WI38 (cell line): ENCODE measurements around the gene SP140L.

ENCODE experiments used
- H3K4me3 ChIP-seq: 2 replicates; pipeline ENCODE4 v1.5.1; 2011; ENCODE audit warnings: low read depth, mild to moderate bottlenecking, control low read depth, low read length
- TF ChIP-seq, protein P1 (sequence below): IDR thresholded peaks from 2 replicates; pipeline ENCODE4 v1.5.1; 2012; ENCODE audit warnings: low read depth, mild to moderate bottlenecking, control low read depth, low read length

SP140L gene

DNA sequence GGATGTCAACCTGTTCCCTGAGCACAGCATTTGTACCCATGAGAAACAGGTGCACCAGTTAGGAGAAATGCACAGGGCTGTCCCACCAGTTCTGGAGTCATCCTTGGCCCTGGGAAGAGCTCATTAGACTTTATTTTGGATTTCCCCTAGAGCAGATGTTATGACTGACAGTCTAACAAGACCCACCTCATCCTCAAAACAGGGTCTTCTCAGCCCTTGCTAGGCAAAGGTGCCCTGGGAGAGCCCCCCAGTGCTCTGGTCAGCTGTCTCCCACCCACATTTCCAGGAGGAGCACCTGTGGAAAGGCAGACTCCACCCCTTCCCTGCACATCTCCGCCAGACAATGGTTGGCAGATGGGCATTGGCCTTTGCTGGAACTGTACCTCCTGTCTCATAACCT lies 83.3 kb downstream of the SP140L start:
- no peak overlapping the region for H3K4me3 ChIP-seq
- TF ChIP-seq, protein P1, sequence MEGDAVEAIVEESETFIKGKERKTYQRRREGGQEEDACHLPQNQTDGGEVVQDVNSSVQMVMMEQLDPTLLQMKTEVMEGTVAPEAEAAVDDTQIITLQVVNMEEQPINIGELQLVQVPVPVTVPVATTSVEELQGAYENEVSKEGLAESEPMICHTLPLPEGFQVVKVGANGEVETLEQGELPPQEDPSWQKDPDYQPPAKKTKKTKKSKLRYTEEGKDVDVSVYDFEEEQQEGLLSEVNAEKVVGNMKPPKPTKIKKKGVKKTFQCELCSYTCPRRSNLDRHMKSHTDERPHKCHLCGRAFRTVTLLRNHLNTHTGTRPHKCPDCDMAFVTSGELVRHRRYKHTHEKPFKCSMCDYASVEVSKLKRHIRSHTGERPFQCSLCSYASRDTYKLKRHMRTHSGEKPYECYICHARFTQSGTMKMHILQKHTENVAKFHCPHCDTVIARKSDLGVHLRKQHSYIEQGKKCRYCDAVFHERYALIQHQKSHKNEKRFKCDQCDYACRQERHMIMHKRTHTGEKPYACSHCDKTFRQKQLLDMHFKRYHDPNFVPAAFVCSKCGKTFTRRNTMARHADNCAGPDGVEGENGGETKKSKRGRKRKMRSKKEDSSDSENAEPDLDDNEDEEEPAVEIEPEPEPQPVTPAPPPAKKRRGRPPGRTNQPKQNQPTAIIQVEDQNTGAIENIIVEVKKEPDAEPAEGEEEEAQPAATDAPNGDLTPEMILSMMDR, result no peak

DNA sequence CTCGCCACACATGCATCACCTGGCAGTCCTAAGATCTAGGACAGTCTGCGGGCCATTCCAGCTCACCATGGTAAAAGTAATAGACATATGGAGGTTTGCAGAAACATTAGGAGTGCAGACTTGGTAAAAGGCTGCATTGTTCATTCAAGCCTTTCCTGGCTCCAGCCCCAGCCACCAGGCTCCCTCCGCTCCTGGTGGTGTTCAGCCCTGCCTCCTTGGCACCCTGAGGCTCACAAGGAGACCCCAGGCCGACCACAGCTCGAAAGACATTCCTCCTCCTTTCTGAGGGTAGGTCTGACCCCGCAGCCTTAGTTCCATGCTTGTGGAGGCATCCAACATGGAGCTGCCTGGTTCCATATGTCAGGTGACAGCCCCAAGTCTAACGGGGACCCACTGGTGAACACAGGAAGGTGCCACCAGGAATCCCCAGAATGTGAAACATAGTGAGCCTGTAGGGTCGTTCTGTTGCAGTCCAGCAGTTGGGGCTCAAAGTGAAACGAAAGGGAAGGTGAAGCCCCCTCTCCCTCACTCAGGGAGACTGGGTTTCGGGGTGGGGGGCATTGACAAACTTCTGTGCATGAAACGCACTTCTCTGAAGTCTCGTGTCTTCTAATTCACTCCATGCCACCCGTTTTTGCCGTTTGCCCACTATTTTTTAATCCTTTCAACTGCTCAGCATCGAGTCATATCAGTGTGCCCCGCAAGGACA lies 84.0 kb downstream of the SP140L start:
- H3K4me3 ChIP-seq, result peak overlapping the region; percentile 70
- TF ChIP-seq, protein P1, result no peak

DNA sequence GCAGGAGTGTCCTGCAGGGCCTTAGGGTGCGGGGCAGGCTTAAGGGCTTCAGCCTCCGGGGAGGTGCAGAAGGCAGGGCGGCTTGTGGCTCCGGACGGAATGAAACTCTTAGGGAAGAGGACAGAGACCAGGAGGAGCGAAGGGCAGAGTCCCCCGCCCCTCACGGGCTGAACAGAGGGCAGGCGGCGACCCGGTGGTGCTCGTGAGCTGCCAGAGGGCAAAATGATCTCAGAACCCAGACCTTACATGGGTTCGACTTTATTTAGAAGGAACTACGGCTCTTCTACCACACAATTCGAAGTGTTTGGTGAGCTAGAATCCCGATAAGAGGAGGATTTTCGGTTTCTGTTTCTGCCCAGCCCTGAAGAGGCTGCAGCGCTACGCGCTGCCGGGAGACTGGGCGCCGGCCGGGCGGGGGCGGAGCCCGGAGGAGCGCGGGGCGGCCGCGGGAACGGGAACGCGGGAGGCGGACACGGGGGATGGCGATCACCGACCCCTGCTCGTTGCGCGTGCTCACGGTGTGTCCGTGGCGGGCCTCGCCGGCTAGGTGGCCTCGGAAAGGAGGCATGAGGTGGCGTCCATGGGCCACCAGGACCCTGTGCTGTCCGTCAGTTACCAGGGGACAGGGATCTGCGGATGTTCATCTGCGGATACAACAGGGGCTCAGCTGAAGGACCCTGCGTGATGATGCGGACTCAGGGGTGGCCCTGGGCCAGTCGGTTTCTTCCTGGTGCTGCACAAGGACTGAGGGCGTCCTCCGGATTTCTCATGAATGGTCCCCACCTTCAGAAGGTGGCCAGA lies 84.8 kb downstream of the SP140L start:
- peak overlapping the region; percentile 70 for H3K4me3 ChIP-seq
- TF ChIP-seq, protein P1, result no peak

DNA sequence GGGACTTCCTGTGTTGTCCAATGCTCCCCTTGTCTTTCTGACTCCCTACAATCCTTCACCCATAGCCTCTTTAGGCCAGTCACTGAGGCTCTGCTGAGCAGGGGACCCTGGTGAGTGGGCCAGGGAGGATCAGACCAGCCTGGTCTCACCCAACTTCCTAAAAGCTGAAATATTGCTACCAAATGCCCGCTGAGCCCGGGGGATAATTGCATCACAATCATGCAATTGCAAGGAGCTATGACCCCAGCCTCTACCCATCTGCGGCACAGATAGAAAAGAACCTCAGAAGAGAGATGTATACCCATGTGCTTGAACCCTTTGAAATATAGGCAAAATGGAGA lies 85.3 kb downstream of the SP140L start:
- TF ChIP-seq, protein P1, result no peak
- H3K4me3 ChIP-seq, result peak overlapping the region; percentile 70

DNA sequence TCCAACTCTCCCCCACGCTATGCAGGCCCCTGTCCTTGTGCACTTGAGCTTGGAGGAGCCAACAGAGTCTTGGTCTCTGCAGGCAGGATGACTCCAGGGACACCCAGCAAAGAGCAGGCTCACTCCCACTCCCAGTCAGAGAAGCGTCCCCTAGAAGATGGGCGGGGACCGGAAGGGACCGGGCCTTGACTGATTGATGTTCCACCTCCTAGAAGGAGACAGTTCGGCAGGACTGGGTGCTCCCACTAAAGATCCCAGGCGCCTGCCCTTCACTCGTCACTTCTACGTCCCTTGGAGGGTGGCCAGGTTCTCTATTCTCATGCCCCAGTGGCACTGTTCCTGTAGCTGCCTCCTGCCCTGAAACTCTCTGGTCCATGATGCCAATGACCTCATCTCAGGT lies 85.9 kb downstream of the SP140L start:
- H3K4me3 ChIP-seq, result no peak overlapping the region
- TF ChIP-seq, protein P1, result no peak

DNA sequence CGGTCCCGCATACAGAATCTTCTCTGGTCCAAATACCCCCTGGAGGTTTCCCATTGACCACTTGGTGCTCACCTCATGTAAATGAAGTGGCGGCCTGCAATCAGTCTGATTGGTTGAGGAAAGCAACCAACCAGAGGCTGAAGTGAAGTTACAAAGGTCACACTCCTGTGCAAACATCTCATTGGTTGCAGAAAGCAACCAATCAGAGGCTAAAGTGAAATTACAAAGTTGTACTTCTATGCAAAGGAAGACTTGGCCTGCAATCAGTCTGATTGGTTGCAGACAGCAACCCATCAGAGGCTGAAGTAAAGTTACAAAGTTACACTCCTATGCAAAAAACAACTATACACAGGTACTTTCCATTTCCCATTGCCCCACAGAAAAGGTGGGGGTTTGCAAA lies 86.5 kb downstream of the SP140L start:
- TF ChIP-seq, protein P1, result no peak
- H3K4me3 ChIP-seq, result no peak overlapping the region

DNA sequence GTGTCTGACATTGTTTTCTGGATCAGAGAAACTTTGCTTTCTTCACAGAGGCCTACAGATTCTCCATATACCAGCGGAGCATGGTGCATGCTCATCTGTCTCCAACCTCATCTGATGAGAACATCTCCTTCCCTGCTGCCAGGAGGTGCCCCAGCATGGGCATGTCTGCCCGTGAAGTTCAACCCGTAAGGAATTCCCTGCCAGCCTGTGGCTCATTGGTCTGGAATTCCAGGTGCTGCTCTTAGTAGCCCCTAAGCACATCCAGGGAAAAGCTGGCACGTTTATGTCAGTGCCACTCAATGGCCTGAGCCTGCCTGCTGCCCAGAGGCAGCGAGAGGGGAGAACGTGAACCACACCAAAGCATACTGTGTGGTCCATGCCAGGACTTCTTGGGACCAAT lies 87.3 kb downstream of the SP140L start:
- no peak overlapping the region for H3K4me3 ChIP-seq
- TF ChIP-seq, protein P1, result no peak
